ENCODE data around the gene SPTBN4. TPM values are rescaled to one million over a fixed set of nuclear protein-coding genes. Genes with fewer than 3 reads are reported as not detected.

Gene SPTBN4
- total and polyA plus RNA-seq, 2 of the 4 experiments (the other 2 are of a cell fraction): 0.72 to 0.91 TPM

GRCh38 chr19:40486017-40486416, 19.2 kb downstream of the SPTBN4 start:
- Histone ChIP-seq H3K4me3 (ENCODE audit: insufficient read depth, low read depth, low read length) (no peak overlapping the region), H2AK5ac (ENCODE audit: low read depth, low read length) (no peak overlapping the region), H4K5ac (ENCODE audit: low read depth, low read length) (no peak overlapping the region), H3K9me3 (ENCODE audit: control insufficient read depth, insufficient read depth, low read length) (no peaks in the 10 kb centered on the region), H4K20me1 (ENCODE audit: insufficient read depth, low read length) (no peaks in the 10 kb centered on the region), H4K8ac (ENCODE audit: low read depth in 2 of 2, low read length in 2 of 2) (no peak overlapping the region), H3K18ac (ENCODE audit: low read depth, low read length) (no peak overlapping the region), H2AFZ (replicated peaks; ENCODE audit: low read length, poor library complexity) (no peak overlapping the region), H3K4me2 (ENCODE audit: low read depth, low read length) (no peak overlapping the region), H2BK120ac (ENCODE audit: low read depth, low read length) (no peak overlapping the region), H4K91ac (ENCODE audit: insufficient read depth, low read depth, low read length) (no peak overlapping the region), H2BK5ac (ENCODE audit: low read depth, low read length, poor library complexity, severe bottlenecking) (no peak overlapping the region), H3K4me1 (ENCODE audit: control insufficient read depth, insufficient read depth, low read length) (no peaks in the 10 kb centered on the region), H3K27ac (ENCODE audit: insufficient read depth, low read length) (no peak overlapping the region), H3K4ac (ENCODE audit: low read depth, low read length) (no peak overlapping the region), H3K9ac (ENCODE audit: low read depth, low read length) (no peak overlapping the region), H3K23ac (ENCODE audit: low read depth, low read length) (no peak overlapping the region), H2BK15ac (ENCODE audit: low read depth, low read length) (no peak overlapping the region), H3K27me3 (ENCODE audit: control insufficient read depth, insufficient read depth, low read length) (peaks cover 5% of the 10 kb centered on the region; the same call in 1 of the 2 replicates), H3K56ac (ENCODE audit: extremely low read depth, insufficient read depth, low read length) (no peak overlapping the region), H3K36me3 (ENCODE audit: control insufficient read depth, insufficient read depth, low read length) (no peaks in the 10 kb centered on the region), H2AK9ac (replicated peaks; ENCODE audit: low read depth, low read length, poor library complexity) (no peak overlapping the region), H3K14ac (replicated peaks; ENCODE audit: low read depth, low read length) (no peak overlapping the region), H3K79me1 (ENCODE audit: low read depth in 1 of 2, low read length in 2 of 2) (no peaks in the 10 kb centered on the region), H2BK20ac (ENCODE audit: low read depth, low read length) (no peak overlapping the region), H3K9me1 (ENCODE audit: insufficient read depth, low read length) (no peaks in the 10 kb centered on the region)
- no peak for ATAC-seq (ENCODE audit: low read depth)
- no peak for DNase-seq
- in situ Hi-C loops (cut with MboI; ENCODE audit: low sequenced_read_pairs) (no loop called here), intact Hi-C loops (cut with micrococcal nuclease) (no loop called here), dilution Hi-C loops (cut with HindIII; ENCODE audit: low sequenced_read_pairs, unreplicated experiment) (no loop called here)
- CTCF ChIA-PET: no interaction called here
- 80% methylated on average over 2 of the region's 3 CpGs; no CpG with 5 or more reads in 1 of the 2 experiments for WGBS, 2 experiments (ENCODE audit: extremely low coverage in 2 of 2, insufficient read length in 1 of 2)
- BruUV-seq (replicated peaks): no TSS peak
- POLR2A ChIA-PET (ENCODE audit: unreplicated experiment): no interaction called here
- TF ChIP-seq CTCF (conservative IDR thresholded peaks at IDR 0.05; ENCODE audit: low read depth, low read length) (no peak), SMC3 (IDR thresholded peaks at IDR 0.05; ENCODE audit: low read depth, low read length) (no peak), USF2 (IDR thresholded peaks at IDR 0.05; ENCODE audit: low read depth, low read length) (no peak), NFE2L2 (IDR thresholded peaks at IDR 0.05; ENCODE audit: low read depth, low read length) (no peak), FOS (IDR thresholded peaks at IDR 0.05; ENCODE audit: low read depth, low read length) (no peak), RAD21 (IDR thresholded peaks at IDR 0.05; ENCODE audit: low read length) (no peak), BHLHE40 (IDR thresholded peaks at IDR 0.05; ENCODE audit: low read depth, low read length) (no peak), MXI1 (IDR thresholded peaks at IDR 0.05; ENCODE audit: borderline replicate concordance, low read depth, low read length) (no peak), ELK1 (IDR thresholded peaks at IDR 0.05; ENCODE audit: borderline replicate concordance, low read depth, low read length) (no peak), CHD1 (IDR thresholded peaks at IDR 0.05; ENCODE audit: low read depth, low read length) (no peak), CEBPB (IDR thresholded peaks at IDR 0.05; ENCODE audit: low read depth, low read length) (no peak), POLR2A (IDR thresholded peaks at IDR 0.05; ENCODE audit: low read depth, low read length) (no peak), RFX5 (IDR thresholded peaks at IDR 0.05; ENCODE audit: low read depth, low read length) (no peak), RCOR1 (IDR thresholded peaks at IDR 0.05; ENCODE audit: insufficient replicate concordance, low read length) (no peak)
